ENCODE results near the gene DYNLT1. TPM values are rescaled to one million over a fixed set of nuclear protein-coding genes. Genes with fewer than 3 reads are reported as not detected.
A peak's percentile ranks its signal among the peaks of the same experiment; 100 is the strongest.
"Not testable (repeated sequence)": the region's sequence is repeated elsewhere in the genome, so short reads cannot be mapped to it uniquely, and the experiment has no call there.

The DYNLT1 gene
- total RNA-seq, 1 donor from 2014 or later, result 89.9 TPM

DNA sequence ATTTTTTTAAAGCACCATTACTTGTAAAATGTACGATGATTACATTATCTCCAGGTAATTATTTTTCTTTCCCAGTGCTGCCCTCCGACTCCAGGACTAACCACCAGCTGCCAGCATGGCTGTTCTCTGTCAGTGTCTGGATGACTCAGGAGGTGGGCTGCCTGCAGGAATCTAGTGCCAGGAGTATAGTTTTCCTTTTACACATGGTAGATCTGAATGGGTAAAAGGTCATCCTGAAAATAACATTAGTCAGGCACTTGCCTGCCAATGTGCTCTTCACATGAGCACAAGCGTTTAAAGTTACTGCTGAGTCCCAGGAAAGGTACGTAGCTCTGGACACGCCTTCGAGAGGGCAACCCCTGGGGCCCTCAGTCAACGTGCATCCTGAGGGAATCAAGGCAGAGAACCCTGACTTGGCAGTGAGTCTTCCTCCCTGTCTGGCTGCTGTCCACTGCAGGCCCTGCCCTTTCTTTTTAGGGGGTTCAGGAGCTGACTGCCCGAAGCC, 2.4 kb downstream of the DYNLT1 start:
- DNase-seq (ENCODE audit: low read depth in 2 of 2), result peak; percentile 74 to 75

DNA sequence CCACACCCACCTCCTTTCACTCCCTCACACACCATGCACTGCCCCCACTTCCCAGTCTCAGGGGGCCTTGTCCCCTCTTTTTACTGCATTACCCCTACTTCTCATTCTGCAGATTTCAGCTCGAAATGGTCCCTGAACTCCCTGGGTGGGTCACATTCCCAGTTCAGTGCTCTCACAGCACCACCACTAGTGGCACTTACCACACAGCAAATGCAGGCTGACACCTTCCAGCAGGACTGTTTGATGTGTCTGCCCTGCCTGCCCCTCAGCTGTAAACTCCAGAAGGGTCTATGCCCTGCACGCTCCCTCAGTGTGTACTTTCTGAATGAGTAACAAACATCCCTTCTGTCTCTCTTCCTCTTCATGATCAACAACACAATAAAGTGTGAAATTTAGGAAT, 4.0 kb downstream of the DYNLT1 start:
- DNase-seq (ENCODE audit: low read depth in 2 of 2), result no peak

DNA sequence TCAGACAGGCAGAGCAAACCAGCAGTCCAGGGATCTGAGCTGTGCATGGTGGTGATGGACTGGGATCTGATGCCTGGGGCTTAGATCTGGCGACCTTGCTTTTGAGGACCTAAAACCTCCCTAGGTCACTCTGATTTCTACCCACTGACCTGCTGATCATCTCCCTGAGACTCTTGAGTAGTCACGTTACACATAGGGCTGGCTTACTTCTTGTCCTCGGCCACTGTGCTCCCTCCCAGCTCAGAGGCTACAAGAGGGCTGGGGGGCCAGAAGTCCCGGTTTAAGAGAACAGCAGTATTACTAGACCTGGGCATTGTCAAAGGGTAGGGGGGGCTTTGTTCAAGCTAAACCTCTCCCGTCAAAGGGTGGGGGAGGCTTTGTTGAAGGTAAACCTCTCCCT, 5.5 kb downstream of the DYNLT1 start:
- DNase-seq (ENCODE audit: low read depth in 2 of 2), result no peak

DNA sequence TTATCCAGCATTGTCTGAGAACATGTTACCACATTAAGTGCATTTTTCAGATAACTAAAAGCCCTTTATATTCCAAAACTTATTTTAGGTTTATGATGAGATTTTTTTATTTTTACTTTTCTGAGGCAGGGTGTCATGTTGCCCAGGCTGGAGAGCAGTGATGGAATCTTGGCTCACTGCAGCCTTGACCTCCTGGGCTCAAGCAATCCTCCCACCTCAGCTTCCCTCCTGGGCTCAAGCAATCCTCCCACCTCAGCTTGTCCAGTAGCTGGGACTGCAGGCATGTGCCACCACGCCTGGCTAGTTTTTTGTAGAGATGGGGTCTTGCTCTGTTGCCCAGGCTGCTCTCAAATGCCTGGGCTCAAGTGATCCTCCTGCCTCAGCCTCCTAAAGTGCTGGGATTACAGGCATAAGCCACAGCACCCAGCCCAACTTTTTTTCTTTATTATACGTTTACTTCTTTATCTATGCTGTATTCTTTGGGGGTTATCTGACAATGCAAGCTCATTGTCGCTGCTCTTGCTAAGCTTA, 6.2 kb downstream of the DYNLT1 start:
- DNase-seq (ENCODE audit: low read depth in 2 of 2), result no peak

DNA sequence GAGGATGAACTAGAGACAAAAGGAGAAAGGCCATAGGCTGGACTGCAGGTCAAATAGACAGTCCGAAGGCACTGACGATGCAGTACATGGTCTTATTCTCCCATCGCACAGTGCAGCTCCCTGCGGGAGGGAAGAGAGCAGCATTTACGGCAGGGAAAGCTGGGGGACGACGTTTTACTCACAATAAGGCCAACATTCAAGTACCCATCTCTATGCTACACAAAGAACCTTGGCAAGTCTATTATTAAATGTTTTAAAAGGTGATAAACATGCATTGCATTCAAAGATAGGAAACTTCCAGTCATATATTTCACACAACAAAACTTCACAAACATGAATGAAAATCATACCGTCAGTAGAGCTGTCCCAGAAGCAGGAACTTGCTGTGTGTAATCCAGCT, 7.8 kb downstream of the DYNLT1 start:
- DNase-seq (ENCODE audit: low read depth in 2 of 2), result no peak

DNA sequence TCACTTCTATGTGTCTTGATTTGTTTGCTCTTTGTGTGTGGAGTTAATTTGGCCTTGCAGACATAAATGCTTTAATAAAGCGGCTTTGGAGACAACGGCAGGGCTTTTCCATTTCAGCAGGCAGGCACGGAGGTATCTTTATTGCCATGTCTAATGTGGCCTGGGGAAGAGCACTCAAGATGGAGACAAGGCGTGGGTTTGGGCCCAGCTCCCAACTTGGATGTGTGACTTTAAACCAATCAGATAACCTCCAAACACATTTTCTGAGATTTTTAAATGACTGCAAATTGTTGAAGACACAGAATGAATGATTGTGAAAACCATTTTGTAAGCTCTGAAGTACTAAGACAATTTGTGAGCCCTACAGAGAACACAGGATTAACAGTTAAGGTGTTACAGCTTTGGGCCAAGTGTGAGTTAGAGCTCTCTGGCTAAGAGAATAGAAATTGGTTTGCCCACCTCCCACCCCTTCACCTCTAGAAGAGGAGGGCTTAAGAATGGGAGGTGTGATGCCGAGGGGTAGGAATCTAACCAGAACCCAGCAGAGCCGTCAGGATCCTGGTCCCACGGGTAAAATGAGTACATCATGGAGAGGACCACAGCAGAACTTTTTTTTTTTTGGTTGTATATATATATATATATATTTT, 9.0 kb downstream of the DYNLT1 start:
- no peak for DNase-seq (ENCODE audit: low read depth in 2 of 2)

DNA sequence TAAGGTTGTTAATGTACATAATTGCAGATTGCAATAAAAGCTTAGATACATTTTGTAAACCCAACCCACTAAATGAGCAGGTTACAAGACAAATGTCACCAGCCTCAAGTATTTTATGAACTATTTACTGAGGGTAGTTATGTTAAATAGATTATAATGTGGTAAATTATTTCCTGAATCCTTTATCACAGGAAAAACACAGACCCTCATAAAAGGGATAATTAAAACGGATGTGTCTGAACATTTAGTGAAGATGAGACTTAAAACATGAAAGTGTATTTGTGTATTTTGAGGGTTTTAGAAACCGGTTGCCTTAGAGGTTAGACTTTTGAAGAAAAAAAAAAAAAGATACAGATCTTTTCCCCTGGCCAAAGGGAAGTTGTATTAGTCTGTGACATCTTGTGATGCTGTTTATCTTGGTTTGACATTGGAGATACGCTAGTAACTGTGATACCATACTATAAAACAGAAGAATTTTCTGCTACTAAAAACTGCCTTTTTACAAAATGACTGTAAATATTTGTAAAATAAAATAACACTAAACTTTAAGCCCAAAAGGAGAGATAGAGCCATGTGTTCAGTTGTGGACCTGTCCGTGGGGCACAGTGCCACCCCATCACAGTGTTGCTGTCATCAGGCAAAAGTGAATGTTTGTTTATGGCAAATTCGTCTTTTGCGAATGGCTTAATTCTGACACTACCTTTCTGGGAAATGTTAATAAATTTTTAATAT, 9.7 kb downstream of the DYNLT1 start:
- DNase-seq (ENCODE audit: low read depth in 2 of 2), result no peak

DNA sequence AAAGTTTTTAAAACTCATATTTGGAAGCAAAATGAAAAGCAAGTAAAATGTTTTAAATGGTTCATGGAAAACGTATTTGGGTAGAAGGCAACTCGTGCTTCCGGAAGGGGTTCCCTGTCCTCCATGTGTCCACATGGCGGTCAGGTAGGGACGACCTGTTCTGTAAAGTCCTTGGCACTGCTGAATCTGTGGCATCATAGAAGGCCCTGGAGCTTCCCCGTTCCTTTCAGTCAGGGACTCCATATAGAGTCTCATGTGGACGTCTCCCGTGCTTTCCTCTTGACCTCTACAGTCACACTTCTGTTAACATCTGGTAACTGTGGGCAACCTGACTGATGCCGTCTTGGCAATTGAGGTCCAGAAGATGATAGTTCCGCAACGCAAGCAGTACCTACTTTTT, 11.4 kb downstream of the DYNLT1 start:
- no peak for DNase-seq (ENCODE audit: low read depth in 2 of 2)

DNA sequence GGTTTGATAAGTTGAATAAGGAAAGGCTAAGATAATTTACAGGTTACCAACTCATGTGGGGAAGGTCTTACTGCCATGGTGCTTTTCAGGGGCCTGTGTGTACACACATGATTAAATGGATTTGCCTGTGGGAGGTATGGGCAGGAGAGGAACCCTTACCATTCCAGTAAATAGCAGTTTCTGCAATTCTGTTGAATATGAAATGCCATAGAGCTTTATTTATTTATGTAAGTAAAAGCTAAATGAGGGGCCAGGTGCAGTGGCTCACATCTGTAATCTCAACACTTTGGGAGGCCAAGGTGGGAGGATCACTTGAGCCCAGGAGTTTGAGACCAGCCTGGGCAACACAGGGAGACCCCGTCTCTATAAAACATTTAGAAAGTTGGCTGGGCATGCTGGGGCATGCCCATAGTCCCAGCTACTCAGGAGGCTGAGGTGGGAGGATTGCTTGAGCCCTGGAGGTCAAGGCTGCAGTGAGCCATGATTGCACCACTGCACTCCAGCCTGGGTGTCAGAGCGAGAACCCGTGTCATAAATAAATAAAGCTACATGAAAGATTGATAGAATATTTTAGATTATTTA, 11.9 kb downstream of the DYNLT1 start:
- DNase-seq (ENCODE audit: low read depth in 2 of 2), result not testable (repeated sequence)

DNA sequence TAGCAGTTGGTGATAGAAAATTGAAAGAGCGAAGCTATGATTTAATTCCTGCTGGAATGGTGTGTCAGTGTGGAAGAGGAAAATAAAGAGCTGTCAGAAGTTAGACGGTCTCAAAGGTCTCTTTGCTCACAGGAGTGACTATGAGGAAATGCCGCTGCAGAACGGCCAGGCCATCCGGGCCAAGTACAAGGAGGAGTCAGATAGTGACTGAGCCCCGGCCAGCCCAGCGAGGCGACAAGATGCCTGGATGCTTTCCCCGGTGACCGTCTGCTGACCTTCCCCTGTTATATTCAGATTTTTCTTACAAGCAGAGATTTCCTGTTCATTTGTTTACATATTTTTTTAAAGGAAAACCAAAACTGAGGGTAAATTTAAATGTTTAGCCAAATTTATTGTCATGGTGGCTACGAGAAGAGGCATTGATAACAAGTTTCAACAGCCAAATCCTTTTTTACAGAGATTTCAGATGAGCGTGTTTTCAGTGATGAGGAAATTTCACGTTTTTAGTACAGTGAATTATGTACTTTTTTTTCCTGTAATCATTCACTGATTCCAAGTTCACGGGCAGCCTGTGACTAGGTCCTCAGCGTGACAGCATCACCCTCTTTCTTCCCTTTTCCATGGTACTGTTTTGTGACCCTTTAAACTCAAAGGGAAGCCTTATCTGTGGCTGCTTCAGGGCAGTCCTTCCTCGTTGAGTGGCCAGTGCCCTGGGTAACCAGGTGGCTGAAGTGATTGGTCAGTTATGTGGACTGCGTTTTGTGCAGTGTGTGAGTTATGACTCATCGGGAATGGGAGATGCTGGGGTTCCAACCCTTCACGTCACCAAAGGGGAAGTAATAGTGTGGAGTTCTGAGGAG, 12.6 kb downstream of the DYNLT1 start:
- peak; percentile 88 to 94 for DNase-seq (ENCODE audit: low read depth in 2 of 2)

DNA sequence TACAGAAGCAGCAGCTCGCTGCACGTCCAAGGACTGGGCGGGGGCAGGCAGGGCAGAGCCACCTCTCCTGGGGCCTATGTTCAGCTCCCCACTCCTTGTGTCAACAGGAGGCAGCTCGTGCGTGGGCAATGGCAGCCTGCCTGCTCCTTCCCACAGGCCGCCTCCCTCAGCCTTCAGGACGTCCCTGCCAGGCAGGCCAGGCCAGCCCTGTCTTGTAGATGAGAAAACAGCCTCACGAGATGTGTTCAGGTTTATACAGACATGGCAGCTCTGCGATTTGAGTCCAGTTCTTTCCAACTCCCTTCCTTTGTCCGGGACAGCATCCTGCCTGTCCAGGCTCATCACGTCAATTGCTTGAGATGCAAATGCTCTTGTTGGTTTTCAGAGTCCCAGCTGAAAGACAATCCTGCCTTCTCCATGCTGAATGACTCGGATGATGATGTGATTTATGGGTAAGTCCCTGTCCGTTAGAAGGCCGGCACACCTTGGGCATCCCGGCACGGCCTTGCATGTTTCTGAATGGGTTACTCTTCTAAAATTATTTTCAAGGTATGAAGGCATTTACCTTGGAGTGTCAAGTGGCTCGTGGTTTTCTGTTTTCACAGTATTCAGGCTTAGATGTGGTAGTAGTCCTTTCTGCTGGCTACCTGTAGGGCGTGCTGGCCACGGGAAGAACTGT, 13.5 kb downstream of the DYNLT1 start:
- DNase-seq (ENCODE audit: low read depth in 2 of 2), result peak in 1 of 2 donors; percentile 45

DNA sequence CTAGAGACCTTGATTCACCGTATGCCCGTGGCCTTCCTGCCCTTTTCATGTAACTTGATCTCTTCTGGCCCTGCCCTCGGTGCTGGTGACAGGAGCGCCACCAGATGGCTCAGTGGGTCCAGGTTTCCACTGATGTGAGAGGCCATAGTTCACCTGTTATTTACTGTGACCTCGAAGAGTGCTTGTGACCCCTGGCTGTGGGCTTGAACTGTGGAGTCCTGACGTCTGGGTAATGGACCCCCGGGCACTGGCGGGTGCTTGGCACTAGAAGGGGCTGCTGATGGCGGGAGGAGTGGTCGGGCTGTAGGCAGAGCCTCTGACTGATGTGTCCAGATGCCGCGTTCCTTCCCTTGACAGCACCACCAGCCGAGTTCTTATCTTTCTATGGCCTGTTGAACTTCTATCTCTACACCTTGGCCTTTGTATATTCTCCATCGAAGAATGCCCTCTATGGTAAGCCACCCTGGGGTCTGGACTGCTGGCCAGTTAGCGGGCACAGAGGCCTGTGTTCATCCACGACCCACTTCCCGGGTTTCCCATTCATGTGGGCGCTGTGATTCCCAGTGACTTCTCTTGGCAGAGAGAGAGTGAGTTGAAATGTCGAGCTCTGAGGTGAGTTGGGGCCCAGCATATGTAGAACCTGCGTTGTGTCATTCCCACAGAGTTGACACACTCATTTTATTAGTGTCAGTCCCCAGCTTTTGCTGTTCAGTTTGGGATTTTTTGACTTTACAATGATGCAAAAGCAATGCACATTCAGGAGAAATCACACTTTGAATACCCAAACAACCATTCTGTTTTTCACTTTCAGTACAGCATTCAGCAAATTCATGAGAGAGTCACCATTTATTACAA, 14.9 kb downstream of the DYNLT1 start:
- no peak for DNase-seq (ENCODE audit: low read depth in 2 of 2)

DNA sequence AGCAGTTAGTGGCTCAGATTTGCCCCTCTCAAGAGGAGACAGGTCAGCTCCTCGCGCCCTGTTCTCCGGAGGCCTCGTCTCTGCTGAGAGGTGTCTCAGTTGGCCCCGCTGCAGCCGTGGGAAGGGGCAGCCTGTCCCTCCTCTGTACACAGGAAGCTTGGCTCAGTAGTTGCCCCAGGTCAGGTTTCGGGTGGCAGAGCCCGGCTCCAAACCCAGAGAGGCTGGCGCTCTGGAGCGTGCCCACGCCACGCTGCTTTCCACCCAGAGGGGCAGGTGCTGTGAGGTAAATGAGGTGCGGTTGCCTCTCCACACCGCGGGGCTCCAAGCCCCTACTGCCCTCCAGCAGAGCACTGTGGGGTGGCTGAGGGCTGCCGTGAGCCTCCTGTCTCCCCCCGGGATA, 16.0 kb downstream of the DYNLT1 start:
- DNase-seq (ENCODE audit: low read depth in 2 of 2), result no peak

DNA sequence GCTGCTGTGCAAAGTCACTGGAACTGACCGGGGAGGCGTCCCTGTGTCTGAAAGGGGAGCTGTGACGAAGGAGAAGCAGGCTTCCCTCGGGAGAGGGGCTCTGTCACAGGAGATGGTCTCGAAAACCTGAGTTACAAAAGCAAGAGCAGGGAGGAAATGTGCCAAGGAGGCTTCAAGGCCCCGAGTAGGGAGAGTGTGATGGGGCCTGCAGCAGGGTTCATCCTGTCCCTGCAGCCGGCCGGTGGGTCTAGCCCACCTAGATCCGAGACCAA, 16.7 kb downstream of the DYNLT1 start:
- DNase-seq (ENCODE audit: low read depth in 2 of 2), result no peak

DNA sequence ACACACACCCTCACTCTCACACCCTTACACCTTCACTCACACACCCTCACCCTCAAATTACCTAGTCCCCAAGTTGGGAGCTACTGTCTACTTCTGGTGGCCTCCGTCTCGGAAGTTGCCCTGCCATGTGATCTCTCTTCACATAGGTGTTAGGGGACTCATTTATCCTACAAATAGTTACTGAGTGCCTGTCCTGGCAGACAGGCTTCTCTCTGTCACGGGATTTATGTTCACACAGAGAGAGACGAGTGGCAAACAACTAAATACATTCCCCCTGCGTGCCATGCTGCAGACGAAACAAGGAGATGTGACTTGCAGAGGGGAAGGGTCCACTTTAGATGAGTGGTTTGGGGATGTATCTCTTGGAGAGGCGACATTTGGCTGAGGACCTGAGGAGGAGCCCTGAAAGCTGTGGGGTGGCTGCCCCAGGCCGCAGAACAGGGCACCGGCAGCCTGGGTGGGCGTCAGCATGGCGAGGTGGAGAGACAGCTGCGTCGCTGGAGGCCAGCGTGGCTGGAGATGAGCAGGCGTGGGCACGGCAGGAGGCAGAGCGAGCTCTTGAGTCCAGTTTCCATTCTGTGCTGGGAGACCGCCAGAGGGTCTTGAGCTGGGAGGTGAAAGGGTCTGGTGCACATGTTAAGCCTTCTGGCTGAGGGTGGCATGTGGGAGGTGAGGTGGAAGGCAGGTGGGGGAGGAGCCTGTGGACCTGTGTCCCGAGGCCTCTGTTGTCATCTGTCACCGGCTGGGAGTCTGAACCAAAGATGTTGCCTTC, 17.2 kb downstream of the DYNLT1 start:
- DNase-seq (ENCODE audit: low read depth in 2 of 2), result no peak

DNA sequence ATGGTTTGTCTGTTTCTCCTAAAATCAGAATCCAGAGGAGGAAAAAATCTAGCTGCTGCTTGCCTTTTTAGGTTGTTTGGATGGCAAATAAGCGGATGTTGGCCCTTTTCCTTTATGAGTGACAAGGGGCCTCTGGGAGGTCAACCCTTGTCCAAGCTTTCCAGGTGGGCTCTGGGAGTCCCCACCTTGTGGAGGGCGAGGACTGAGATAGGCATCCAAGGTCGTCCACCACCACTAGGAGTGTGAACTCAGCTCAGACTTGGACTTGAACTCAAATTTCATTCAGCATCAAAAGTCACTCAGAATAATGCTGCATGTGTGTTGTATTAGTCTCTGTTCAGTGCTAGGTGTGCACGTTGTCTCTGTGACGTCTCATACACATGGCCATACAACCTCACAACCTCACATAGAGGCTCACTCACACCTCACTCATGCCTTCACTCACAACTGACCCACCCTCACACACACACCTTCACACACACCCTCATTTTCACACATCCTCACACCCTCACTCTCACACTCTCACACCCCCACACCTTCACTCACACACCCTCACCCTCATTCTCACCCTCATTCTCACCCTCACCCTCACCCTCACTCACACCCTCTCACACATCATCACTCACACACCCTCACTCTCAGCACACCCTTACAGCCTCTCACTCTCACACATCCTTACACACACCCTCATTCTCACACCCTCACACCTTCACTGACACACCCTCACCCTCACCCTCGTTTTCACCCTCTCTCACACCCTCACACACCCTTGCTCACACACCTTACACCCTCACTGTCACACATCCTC, 18.0 kb downstream of the DYNLT1 start:
- no peak for DNase-seq (ENCODE audit: low read depth in 2 of 2)

DNA sequence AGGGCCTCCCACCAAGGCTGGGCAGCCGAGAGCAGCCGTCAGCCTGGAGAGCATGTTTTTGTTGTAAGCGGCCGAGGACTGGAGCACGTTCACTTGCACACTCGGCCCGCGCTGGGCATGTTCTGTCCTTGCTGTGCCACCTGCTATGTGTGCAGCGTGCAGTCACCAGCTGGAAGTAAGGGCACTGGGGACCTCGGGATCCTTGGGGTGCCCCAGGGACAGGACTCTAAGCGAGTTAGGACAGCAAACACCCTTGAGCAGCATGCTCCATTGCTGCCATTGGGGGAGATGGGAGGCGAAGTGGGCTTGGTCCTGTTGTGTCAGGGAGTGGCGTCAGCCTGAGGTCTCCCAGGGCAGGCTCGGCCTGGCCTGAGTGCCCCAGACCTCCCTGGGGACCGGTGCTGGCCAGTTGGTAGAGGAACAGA, 18.6 kb downstream of the DYNLT1 start:
- no peak for DNase-seq (ENCODE audit: low read depth in 2 of 2)

All from lung microvascular endothelial cell (primary cell).